ENCODE data around the gene NR3C1.

Gene NR3C1

DNA sequence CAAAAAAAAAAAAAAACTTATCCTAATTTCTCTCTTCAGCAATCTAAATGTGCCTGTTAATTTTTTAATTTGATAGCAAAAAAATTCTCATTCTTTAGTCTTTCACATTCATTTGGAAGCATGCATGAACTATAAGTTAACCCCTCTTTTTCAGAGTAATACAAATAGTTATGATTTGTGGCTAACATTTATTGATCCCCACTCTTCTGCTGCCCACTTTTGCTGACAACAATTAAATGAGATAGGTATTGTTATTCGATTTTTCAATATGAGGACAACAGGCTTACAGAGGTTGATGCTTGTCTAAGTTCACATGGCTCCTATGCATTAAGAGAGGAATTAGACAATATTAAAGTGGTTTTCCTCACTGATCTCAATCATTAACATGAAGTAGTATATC is 2.9 kb upstream of the NR3C1 start:
- H3K27me3 ChIP-seq (ENCODE audit: control insufficient read depth, low read length), result no peaks in the 10 kb centered on the region
- TF ChIP-seq, protein P1, sequence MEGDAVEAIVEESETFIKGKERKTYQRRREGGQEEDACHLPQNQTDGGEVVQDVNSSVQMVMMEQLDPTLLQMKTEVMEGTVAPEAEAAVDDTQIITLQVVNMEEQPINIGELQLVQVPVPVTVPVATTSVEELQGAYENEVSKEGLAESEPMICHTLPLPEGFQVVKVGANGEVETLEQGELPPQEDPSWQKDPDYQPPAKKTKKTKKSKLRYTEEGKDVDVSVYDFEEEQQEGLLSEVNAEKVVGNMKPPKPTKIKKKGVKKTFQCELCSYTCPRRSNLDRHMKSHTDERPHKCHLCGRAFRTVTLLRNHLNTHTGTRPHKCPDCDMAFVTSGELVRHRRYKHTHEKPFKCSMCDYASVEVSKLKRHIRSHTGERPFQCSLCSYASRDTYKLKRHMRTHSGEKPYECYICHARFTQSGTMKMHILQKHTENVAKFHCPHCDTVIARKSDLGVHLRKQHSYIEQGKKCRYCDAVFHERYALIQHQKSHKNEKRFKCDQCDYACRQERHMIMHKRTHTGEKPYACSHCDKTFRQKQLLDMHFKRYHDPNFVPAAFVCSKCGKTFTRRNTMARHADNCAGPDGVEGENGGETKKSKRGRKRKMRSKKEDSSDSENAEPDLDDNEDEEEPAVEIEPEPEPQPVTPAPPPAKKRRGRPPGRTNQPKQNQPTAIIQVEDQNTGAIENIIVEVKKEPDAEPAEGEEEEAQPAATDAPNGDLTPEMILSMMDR (IDR thresholded peaks at IDR 0.05; ENCODE audit: low read depth, low read length, poor library complexity, severe bottlenecking), result no peak
- TF ChIP-seq EZH2phosphoT487 (IDR thresholded peaks at IDR 0.05; ENCODE audit: borderline replicate concordance, low read length), result no peak
- peaks cover 69% of the 10 kb centered on the region for H3K4me1 ChIP-seq (ENCODE audit: control insufficient read depth, low read length)
- peaks cover 80% of the 10 kb centered on the region for H3K79me2 ChIP-seq (ENCODE audit: control insufficient read depth, low read length)
- peak overlapping the region; percentile 89 for H3K4me3 ChIP-seq (ENCODE audit: low read length)
- no peaks in the 10 kb centered on the region for H3K9me3 ChIP-seq (ENCODE audit: control insufficient read depth, insufficient read depth, low read length)
- H3K4me2 ChIP-seq (ENCODE audit: low read length), result peak overlapping the region; percentile 98
- peaks cover 8% of the 10 kb centered on the region; the same call in 1 of the 2 replicates for H4K20me1 ChIP-seq (ENCODE audit: control insufficient read depth, insufficient read depth, low read depth, low read length)
- peaks cover 73% of the 10 kb centered on the region for H3K36me3 ChIP-seq (ENCODE audit: control insufficient read depth, low read length)
- H3K9me2 ChIP-seq (replicated peaks; ENCODE audit: control insufficient read depth, low read length), result no peaks in the 10 kb centered on the region
- peak overlapping the region; percentile 99 for H3K27ac ChIP-seq (ENCODE audit: low read depth, low read length)
- peaks cover 30% of the 10 kb centered on the region for H3F3A ChIP-seq (ENCODE audit: control insufficient read depth, insufficient read depth)

DNA sequence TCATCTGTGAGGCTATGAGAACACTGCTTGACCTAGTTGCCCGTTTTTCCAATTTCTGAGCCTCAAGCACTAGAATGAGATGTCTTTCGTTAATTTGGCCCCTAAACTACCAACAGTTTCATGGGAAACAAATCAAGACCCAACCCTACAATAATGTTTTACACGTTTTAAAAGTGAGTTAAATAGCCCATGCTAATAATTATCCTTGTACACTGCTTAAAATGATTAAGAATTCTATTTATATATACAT is 2.3 kb upstream of the NR3C1 start:
- Histone ChIP-seq H3F3A (ENCODE audit: control insufficient read depth, insufficient read depth) (peaks cover 28% of the 10 kb centered on the region), H3K4me1 (ENCODE audit: control insufficient read depth, low read length) (peaks cover 69% of the 10 kb centered on the region), H3K36me3 (ENCODE audit: control insufficient read depth, low read length) (peaks cover 74% of the 10 kb centered on the region), H3K4me3 (ENCODE audit: low read length) (peak overlapping the region; percentile 89), H3K79me2 (ENCODE audit: control insufficient read depth, low read length) (peaks cover 80% of the 10 kb centered on the region), H3K4me2 (ENCODE audit: low read length) (peak overlapping the region; percentile 98), H3K27ac (ENCODE audit: low read depth, low read length) (peak overlapping the region; percentile 99), H3K9me3 (ENCODE audit: control insufficient read depth, insufficient read depth, low read length) (no peaks in the 10 kb centered on the region), H3K9me2 (replicated peaks; ENCODE audit: control insufficient read depth, low read length) (no peaks in the 10 kb centered on the region), H3K27me3 (ENCODE audit: control insufficient read depth, low read length) (no peaks in the 10 kb centered on the region), H4K20me1 (ENCODE audit: control insufficient read depth, insufficient read depth, low read depth, low read length) (peaks cover 15% of the 10 kb centered on the region; the same call in 1 of the 2 replicates)
- TF ChIP-seq EZH2phosphoT487 (IDR thresholded peaks at IDR 0.05; ENCODE audit: borderline replicate concordance, low read length), result no peak
- TF ChIP-seq, protein P1 (IDR thresholded peaks at IDR 0.05; ENCODE audit: low read depth, low read length, poor library complexity, severe bottlenecking), result no peak

DNA sequence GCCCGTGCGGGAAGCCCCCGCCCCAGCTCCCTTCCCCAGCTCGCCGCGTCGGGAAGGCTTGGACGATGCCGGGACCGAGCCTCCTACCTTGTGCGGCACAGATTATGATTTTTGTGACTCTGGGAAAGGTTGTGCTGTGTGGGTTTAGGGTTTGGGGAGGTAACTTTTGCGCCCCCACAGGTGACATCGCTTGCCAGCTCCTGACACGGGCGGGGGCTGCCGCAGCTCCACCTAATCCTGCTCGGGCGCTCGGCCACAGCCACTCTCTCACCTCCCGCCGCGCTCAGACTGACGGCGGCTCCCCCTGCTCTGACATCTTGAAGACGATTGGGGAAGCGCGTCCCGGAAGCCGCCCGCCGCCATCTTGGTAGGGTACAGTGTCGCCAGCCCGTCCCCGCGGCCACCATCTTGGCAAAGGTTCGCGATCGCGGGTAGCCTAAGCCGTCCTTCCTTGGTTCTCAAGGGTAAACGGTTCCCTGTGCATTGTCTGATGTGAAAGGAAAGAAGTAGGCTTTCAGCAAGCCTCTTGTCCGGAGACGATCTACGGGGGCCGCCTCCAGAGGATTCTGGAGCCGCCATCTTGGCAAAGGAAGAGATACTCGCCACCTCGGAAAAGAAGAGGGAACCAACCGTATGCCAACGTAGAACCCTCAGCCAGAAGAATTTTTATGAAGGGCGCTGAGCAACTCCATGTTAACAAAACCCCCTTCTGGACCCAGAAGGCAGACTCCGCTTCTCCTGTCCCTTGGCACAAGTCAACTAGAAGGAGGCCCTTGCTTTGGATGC is 1.8 kb upstream of the NR3C1 start:
- no peaks in the 10 kb centered on the region for H3K9me3 ChIP-seq (ENCODE audit: control insufficient read depth, insufficient read depth, low read length)
- H3K79me2 ChIP-seq (ENCODE audit: control insufficient read depth, low read length), result peaks cover 80% of the 10 kb centered on the region
- H3F3A ChIP-seq (ENCODE audit: control insufficient read depth, insufficient read depth), result peaks cover 28% of the 10 kb centered on the region
- H3K27ac ChIP-seq (ENCODE audit: low read depth, low read length), result peak overlapping the region; percentile 99
- H3K4me2 ChIP-seq (ENCODE audit: low read length), result peak overlapping the region; percentile 98
- TF ChIP-seq EZH2phosphoT487 (IDR thresholded peaks at IDR 0.05; ENCODE audit: borderline replicate concordance, low read length), result no peak
- TF ChIP-seq, protein P1 (IDR thresholded peaks at IDR 0.05; ENCODE audit: low read depth, low read length, poor library complexity, severe bottlenecking), result peak; percentile 52
- H3K4me1 ChIP-seq (ENCODE audit: control insufficient read depth, low read length), result peaks cover 69% of the 10 kb centered on the region
- H3K36me3 ChIP-seq (ENCODE audit: control insufficient read depth, low read length), result peaks cover 74% of the 10 kb centered on the region
- peaks cover 19% of the 10 kb centered on the region for H4K20me1 ChIP-seq (ENCODE audit: control insufficient read depth, insufficient read depth, low read depth, low read length)
- peak overlapping the region; percentile 89 for H3K4me3 ChIP-seq (ENCODE audit: low read length)
- H3K9me2 ChIP-seq (replicated peaks; ENCODE audit: control insufficient read depth, low read length), result no peaks in the 10 kb centered on the region
- no peaks in the 10 kb centered on the region for H3K27me3 ChIP-seq (ENCODE audit: control insufficient read depth, low read length)
